ENCODE data around the gene TRIM49D1. TPM values are rescaled to one million over a fixed set of nuclear protein-coding genes. Genes with fewer than 3 reads are reported as not detected.

The TRIM49D1 gene
- total RNA-seq, 1 experiment from 2014 or later: not detected

Other genes with a start within 250 kb of the TRIM49D1 start
- not detected in 2 replicates for gene TRIM77, start 211.9 kb downstream of the TRIM49D1 start, total RNA-seq (2021)
- not detected in 2 replicates for gene TRIM49, start 113.7 kb downstream of the TRIM49D1 start, total RNA-seq (2021)
- gene TRIM64B, start 43.8 kb downstream of the TRIM49D1 start, total RNA-seq (2021): not detected in 2 replicates
- gene TRIM49D2, start 1.8 kb upstream of the TRIM49D1 start, total RNA-seq (2021): not detected in 2 replicates
- not detected in 2 replicates for gene TRIM64, start 43.8 kb upstream of the TRIM49D1 start, total RNA-seq (2021)
- not detected in 2 replicates for gene TRIM49C, start 108.9 kb upstream of the TRIM49D1 start, total RNA-seq (2021)
- gene UBTFL1, start 163.7 kb upstream of the TRIM49D1 start, total RNA-seq (2021): not detected in 2 replicates
- 1.8 and 2.1 TPM in 2 replicates for gene NAALAD2, start 212.4 kb upstream of the TRIM49D1 start, total RNA-seq (2021)

All from H9 (cell line).